Cardiac muscle cell (in vitro differentiated cells and primary cell): Measurements from ENCODE around the gene GALNT2. TPM values are rescaled to one million over a fixed set of nuclear protein-coding genes. Genes with fewer than 3 reads are reported as not detected.

Experiments
- DNase-seq, 2 donors: peaks; one replicate each; pipeline versions ENCODE4 v3.0.0 to v3.0.0-alpha.2; 2010 to 2017; ENCODE audit warnings: low read depth in 1 of 2, low spot score in 1 of 2
- H3K27ac ChIP-seq: fragments of 200-600 bp; sonication (generic); 2 replicates; pipeline ENCODE4 v1.5.1; 2016
- H3K27me3 ChIP-seq: fragments of 200-600 bp; sonication (generic); 2 replicates; pipeline ENCODE4 v1.6.0; 2016; ENCODE audit warnings: control low read depth
- H3K36me3 ChIP-seq: fragments of 200-600 bp; sonication (generic); 2 replicates; pipeline ENCODE4 v1.5.1; 2016; ENCODE audit warnings: control low read depth
- H3K4me1 ChIP-seq: fragments of 200-600 bp; sonication (generic); 2 replicates; pipeline ENCODE4 v1.8.1; 2017; ENCODE audit warnings: low read depth, mild to moderate bottlenecking, mixed run types
- H3K4me3 ChIP-seq: fragments of 200-600 bp; sonication (generic); 2 replicates; pipeline ENCODE4 v1.5.1; 2016; ENCODE audit warnings: mild to moderate bottlenecking
- H3K9me3 ChIP-seq: fragments of 200-600 bp; sonication (generic); 2 replicates; pipeline ENCODE4 v1.5.1; 2017; ENCODE audit warnings: low read depth, mild to moderate bottlenecking, control low read depth
- polyA plus RNA-seq: library from polyadenylated mRNA; unstranded; fragments of >200 nt; fragmentation: Nextera tagmentation; extraction: Ambion mirVana; gene quantifications from 2 replicates; pipeline ENCODE4 v1.2.1, GENCODE V29; 2016
- total RNA-seq: library from RNA; depleted of rRNA; stranded (reverse); fragments of >200 nt; gene quantifications from 2 replicates; pipeline ENCODE4 v1.2.3, GENCODE V29; 2016
- TF ChIP-seq, protein P1 (sequence below): IDR thresholded peaks from 2 replicates; pipeline ENCODE4 v1.5.1; 2012; ENCODE audit warnings: low read depth, mild to moderate bottlenecking, low read length

GALNT2 gene
- total and polyA plus RNA-seq, 2 experiments from 2014 or later, result 71.4 to 92.1 TPM

- H3K36me3 ChIP-seq, result no peaks in the 10 kb centered on the region
- H3K4me3 ChIP-seq, result no peak overlapping the region
- no peak overlapping the region for H3K27ac ChIP-seq
- H3K27me3 ChIP-seq, result no peaks in the 10 kb centered on the region
- peaks cover 44% of the 10 kb centered on the region for H3K4me1 ChIP-seq
- DNase-seq, result no peak
- H3K9me3 ChIP-seq, result no peaks in the 10 kb centered on the region
- TF ChIP-seq, protein P1, sequence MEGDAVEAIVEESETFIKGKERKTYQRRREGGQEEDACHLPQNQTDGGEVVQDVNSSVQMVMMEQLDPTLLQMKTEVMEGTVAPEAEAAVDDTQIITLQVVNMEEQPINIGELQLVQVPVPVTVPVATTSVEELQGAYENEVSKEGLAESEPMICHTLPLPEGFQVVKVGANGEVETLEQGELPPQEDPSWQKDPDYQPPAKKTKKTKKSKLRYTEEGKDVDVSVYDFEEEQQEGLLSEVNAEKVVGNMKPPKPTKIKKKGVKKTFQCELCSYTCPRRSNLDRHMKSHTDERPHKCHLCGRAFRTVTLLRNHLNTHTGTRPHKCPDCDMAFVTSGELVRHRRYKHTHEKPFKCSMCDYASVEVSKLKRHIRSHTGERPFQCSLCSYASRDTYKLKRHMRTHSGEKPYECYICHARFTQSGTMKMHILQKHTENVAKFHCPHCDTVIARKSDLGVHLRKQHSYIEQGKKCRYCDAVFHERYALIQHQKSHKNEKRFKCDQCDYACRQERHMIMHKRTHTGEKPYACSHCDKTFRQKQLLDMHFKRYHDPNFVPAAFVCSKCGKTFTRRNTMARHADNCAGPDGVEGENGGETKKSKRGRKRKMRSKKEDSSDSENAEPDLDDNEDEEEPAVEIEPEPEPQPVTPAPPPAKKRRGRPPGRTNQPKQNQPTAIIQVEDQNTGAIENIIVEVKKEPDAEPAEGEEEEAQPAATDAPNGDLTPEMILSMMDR, result no peak
These were observed 145.4 kb downstream of the GALNT2 start for GRCh38 chr1:230212405-230212936.

- Histone ChIP-seq H3K27ac (no peak overlapping the region), H3K36me3 (no peaks in the 10 kb centered on the region), H3K4me3 (no peak overlapping the region), H3K4me1 (peaks cover 33% of the 10 kb centered on the region), H3K27me3 (no peaks in the 10 kb centered on the region), H3K9me3 (no peaks in the 10 kb centered on the region)
- peak; percentile 49 to 88 for DNase-seq
- TF ChIP-seq, protein P1, result peak; percentile 75
These were observed 148.0 kb downstream of the GALNT2 start for GRCh38 chr1:230215031-230215430.

DNA sequence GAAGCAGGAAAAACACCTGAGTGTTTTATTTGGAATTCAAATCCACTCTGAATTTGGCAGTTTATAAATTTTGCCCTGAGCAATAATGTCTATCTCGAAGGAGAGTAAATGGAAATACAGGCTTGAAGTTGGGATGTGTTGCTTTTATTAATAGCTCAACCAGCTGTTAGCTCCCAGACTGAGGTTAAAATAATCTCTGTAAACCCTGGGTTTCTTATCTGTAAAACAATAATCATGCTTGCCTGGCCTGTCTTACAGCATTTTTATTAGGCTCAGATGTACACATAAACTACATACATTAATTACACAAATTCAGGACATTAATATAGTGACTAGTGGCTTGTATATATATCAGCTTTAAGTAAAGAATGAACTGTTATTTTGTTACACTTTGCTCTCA, 148.5 kb downstream of the GALNT2 start:
- Histone ChIP-seq H3K27ac (no peak overlapping the region), H3K4me3 (no peak overlapping the region), H3K36me3 (no peaks in the 10 kb centered on the region), H3K27me3 (no peaks in the 10 kb centered on the region), H3K4me1 (peaks cover 29% of the 10 kb centered on the region), H3K9me3 (no peaks in the 10 kb centered on the region)
- TF ChIP-seq, protein P1, result no peak
- DNase-seq, result no peak

GRCh38 chr1:230216896-230217295, 149.9 kb downstream of the GALNT2 start:
- H3K36me3 ChIP-seq, result no peaks in the 10 kb centered on the region
- peaks cover 23% of the 10 kb centered on the region for H3K4me1 ChIP-seq
- no peaks in the 10 kb centered on the region for H3K9me3 ChIP-seq
- no peak overlapping the region for H3K4me3 ChIP-seq
- TF ChIP-seq, protein P1, result no peak
- DNase-seq, result no peak
- no peak overlapping the region for H3K27ac ChIP-seq
- H3K27me3 ChIP-seq, result no peaks in the 10 kb centered on the region

DNA sequence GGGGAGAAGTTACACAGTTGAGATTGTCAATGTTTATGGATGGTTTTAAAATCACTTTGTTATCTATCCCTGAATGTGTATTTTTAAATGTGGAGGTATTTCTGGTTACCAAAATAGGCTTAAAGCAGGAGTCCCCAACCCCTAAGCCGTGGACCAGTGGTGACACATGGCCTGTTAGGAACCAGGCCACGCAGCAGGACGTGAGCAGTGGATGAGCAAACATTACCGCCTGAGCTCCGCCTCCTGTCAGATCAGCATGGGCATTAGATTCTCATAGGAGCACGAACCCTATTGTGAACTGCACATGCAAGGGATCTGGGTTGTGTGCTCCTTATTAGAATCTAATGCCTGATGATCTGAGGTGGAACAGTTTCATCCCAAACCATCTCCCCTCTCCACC, 151.6 kb downstream of the GALNT2 start:
- no peak overlapping the region for H3K27ac ChIP-seq
- DNase-seq, result no peak
- no peaks in the 10 kb centered on the region for H3K36me3 ChIP-seq
- H3K4me3 ChIP-seq, result no peak overlapping the region
- H3K27me3 ChIP-seq, result no peaks in the 10 kb centered on the region
- H3K4me1 ChIP-seq, result peaks cover 23% of the 10 kb centered on the region
- TF ChIP-seq, protein P1, result no peak
- no peaks in the 10 kb centered on the region for H3K9me3 ChIP-seq
